ENCODE data around the gene MRPS18A. TPM values are rescaled to one million over a fixed set of nuclear protein-coding genes. Genes with fewer than 3 reads are reported as not detected.
A peak's percentile ranks its signal among the peaks of the same experiment; 100 is the strongest.

MRPS18A gene
- total and polyA plus RNA-seq, 9 of the 15 experiments (the other 6 are each of a cell fraction or from before 2014, with no cell fraction given): 87.5 to 243 (median 125) TPM

GRCh38 chr6:43702534-43703440 is 15.2 kb upstream of the MRPS18A start (continued):
- TF ChIP-seq SRSF1 (IDR thresholded peaks at IDR 0.05; ENCODE audit: low read depth, low read length): no peak
- TF ChIP-seq BCOR (IDR thresholded peaks at IDR 0.05): peak; percentile 88
- TF ChIP-seq SRSF3 (IDR thresholded peaks at IDR 0.05; ENCODE audit: insufficient read depth, low read length): no peak
- no peak for TF ChIP-seq NONO (IDR thresholded peaks at IDR 0.05; ENCODE audit: low read depth in 2 of 2, low read length in 1 of 2)
- TF ChIP-seq XRCC3 (IDR thresholded peaks at IDR 0.05): no peak
- TF ChIP-seq PRDM10 (IDR thresholded peaks at IDR 0.05; ENCODE audit: partially characterized antibody): peak; percentile 51
- TF ChIP-seq MNT (conservative IDR thresholded peaks at IDR 0.05): peak in 1 of 2 experiments; percentile 80
- no peak for TF ChIP-seq ZNF507 (tag; conservative IDR thresholded peaks at IDR 0.05)
- TF ChIP-seq ZNF134 (CRISPR knock-in tag; conservative IDR thresholded peaks at IDR 0.05): no peak
- TF ChIP-seq E2F3 (CRISPR knock-in tag; IDR thresholded peaks at IDR 0.05): no peak
- TF ChIP-seq, protein P1, sequence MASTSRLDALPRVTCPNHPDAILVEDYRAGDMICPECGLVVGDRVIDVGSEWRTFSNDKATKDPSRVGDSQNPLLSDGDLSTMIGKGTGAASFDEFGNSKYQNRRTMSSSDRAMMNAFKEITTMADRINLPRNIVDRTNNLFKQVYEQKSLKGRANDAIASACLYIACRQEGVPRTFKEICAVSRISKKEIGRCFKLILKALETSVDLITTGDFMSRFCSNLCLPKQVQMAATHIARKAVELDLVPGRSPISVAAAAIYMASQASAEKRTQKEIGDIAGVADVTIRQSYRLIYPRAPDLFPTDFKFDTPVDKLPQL (IDR thresholded peaks at IDR 0.05; ENCODE audit: extremely low read depth, insufficient read length): no peak
- TF ChIP-seq HLTF (IDR thresholded peaks at IDR 0.05): peak; percentile 99
- TF ChIP-seq ZFX (CRISPR knock-in tag; IDR thresholded peaks at IDR 0.05): peak; percentile 88
- no peak for TF ChIP-seq HNRNPUL1 (IDR thresholded peaks at IDR 0.05; ENCODE audit: low read length)
- no peak for TF ChIP-seq MAFK (IDR thresholded peaks at IDR 0.05; ENCODE audit: low read length)
- TF ChIP-seq ZBTB43 (CRISPR knock-in tag; IDR thresholded peaks at IDR 0.05): no peak
- TF ChIP-seq HNRNPLL (IDR thresholded peaks at IDR 0.05; ENCODE audit: low read depth, low read length, poor library complexity, severe bottlenecking): no peak
- TF ChIP-seq RB1 (IDR thresholded peaks at IDR 0.05; ENCODE audit: low read depth): no peak
- TF ChIP-seq ZBTB1 (CRISPR knock-in tag; IDR thresholded peaks at IDR 0.05; ENCODE audit: borderline replicate concordance, low read depth): no peak
- no peak for TF ChIP-seq ZNF311 (CRISPR knock-in tag; IDR thresholded peaks at IDR 0.05)
- no peak for TF ChIP-seq PRPF4 (IDR thresholded peaks at IDR 0.05; ENCODE audit: insufficient read depth, low read depth, low read length, poor library complexity, severe bottlenecking)
- no peak for TF ChIP-seq SNRNP70 (optimal IDR thresholded peaks at IDR 0.05; ENCODE audit: low read depth, low read length)
